Stimulated activated CD4-positive, alpha-beta T cell treated with anti-CD3 and anti-CD28 coated beads, Interleukin-15, amount 100 ng/mL, for 24 hours (primary cell): Measurements from ENCODE around the gene SYTL5.

Experiments
- DNase-seq: peaks from one replicate; pipeline ENCODE4 v3.0.0-alpha.2; 2020

Gene SYTL5

DNA sequence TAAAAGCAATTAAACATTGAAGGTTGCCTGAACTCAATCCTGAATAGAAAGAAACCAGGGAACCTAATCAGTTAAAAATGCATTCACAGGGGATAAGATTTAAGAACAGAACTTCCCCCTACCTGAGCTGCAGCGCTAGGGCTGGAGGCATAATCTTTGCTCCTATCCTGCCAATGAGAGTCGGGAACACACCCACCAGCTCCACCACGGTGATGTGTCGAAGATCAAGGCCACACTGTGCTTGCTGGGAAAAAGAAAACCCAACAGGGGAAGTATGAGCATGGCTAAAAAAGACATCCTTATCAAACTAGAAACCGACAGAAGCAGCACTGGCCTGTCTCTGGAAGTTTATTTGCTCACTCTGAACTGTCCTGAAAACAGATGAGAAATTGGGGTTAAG lies 148.0 kb downstream of the SYTL5 start:
- DNase-seq = no peak

DNA sequence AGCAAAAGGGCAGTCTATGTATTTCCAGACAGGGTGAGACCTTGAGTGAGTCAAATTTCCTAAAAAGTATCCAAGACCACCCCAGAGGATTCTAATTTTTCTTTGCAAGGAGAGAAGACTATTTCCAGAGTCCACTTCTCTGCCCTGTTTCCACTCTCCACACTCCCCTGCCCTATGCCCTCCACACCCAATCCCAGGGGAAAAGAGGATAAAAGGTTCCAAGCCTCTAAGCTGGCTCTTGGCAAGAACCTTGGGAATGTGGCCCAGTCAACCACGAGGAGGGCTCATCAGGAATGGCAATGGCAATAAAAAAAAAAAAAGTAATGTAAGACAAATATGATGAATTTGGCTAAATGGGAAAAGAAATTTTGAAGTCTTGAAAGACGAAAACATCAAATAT lies 148.5 kb downstream of the SYTL5 start:
- no peak for DNase-seq

DNA sequence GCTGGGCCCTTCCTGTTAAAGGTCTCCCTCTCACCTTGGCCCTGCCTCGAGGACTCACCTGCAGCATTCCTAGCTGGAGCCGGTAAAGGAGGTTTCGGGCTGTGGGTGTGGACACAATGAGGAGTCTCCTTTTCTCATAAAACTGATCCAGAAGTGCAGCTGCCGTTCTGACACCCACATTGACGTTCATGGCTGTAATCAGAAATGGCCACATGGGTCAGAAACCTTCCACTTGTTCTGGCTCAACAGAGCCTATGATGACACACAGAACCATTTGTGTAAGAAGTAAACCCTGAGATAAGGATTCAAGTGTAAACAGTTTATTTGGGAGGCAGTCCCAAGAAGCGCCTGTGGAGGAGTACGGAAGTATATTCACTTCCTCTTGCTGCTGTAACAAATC lies 150.5 kb downstream of the SYTL5 start:
- DNase-seq = no peak

DNA sequence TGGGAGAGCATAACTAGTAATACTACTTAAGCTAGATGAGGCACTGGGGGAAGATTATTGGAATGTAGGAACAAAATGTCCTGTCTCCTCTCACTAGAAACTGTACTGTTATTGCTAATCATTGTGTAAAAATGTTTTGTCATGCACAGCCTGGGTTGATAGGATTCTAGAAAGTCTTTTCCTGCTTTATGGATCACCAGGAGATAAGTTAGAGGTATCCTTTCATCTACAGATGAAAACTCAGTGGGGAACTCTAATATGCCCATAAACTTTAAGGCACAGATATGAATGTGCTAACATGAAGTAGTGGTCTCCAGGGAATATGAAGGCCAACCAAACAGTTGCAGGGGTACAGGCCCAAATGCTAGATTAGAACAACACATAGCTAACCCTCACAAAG lies 156.8 kb downstream of the SYTL5 start:
- no peak for DNase-seq

DNA sequence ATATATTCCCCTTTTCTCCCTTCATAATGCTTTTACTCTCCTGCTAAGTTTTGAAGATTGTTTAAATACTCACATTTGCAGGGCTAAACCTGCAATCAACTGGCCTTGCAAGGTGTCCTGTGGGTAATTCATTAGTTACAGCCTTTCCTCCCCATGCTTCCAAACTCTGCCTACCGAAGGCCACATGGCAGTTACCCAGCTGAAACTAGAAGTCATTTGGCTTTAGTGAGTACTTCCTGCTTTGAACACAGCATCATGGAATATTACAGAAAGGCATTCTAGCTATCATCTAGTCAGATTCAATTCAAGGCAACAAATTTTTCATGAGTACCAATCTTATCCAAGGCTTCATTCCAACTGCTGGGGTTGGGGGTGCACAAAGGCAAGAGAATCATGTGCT lies 158.7 kb downstream of the SYTL5 start:
- DNase-seq = no peak

DNA sequence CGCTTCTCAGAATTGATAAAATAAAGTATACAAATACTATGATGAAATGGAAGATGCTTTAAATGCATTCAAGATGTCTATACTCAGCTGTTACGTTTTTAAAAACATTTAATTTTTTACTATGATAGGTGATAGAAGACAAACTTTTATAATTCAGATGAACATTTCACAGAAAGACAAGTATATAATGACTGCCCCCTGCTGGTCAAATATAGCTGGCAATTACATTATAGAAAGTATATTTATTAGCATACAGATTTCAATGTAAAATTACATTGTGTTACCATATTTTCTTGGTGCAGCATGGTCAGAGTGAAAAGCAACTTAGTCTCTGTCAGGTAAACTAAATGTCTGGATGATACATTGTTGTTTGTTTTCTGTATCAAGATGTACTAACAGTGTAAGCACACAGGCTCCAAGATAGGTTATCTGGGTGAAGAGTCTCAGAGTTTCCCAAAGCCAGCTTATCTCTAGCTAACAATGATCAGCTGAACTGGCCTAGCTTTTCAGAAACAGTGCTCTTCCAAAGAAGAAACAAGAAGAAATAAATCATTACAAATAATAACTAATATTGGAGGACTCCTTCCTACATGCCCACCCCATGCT lies 160.2 kb downstream of the SYTL5 start:
- peak; percentile 20 for DNase-seq

DNA sequence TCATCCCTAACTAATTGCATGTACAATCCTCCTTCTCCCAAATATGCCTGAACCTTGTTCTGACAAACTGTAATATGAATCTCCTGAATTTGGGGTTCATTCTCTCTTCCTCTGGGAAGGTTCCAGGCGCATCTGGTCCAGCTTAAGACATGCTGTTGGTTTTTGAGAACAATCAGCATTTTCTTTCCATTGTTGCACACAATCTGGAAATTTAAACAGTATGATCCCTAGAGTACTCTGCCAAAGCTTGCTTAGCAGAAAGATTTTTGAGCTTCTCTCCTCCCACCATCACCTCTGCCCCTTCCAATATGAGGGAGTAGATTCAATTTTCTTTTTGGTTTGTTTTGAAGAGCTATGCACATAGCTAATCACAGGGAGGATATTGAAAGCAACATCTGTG lies 164.2 kb downstream of the SYTL5 start:
- no peak for DNase-seq

DNA sequence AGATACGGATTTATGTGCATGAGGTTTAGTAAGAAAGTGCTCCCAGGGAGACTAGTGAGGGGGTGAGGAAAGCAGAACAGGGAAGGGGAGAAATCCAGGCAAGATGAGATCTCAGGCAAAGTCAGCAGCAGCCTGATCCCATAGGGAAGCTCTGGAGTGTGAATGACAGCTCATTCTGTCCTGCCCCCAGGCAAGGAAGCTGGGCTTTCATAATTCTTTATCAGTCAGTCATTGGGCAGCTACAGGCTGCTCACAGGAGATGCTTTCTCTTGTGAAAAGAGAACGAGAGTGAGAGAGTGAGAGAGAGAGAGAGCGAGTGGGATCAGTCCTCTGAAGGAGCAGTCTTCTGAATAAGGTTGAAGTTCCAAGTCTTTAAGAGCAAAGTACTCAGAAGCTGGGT lies 166.2 kb downstream of the SYTL5 start:
- DNase-seq = no peak

DNA sequence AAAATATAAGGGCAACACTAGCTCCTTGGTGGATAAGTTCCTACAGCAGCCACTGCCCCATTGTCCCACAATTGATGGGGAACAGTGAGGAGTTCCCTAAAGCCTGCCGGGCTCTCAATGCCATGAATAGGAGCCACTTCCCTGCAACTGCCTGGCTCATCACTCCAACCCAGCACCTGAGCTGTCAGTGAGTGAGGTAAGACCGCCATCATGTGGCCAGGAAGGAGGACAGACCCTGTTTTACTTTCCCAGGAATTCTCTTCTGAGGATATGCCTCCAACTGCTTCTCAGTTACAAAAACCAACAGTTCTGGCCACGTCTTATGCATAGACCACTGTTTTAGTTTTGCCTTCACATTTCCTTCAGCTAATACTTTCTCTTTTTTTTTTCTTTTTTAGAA lies 168.8 kb downstream of the SYTL5 start:
- peak; percentile 1 for DNase-seq

DNA sequence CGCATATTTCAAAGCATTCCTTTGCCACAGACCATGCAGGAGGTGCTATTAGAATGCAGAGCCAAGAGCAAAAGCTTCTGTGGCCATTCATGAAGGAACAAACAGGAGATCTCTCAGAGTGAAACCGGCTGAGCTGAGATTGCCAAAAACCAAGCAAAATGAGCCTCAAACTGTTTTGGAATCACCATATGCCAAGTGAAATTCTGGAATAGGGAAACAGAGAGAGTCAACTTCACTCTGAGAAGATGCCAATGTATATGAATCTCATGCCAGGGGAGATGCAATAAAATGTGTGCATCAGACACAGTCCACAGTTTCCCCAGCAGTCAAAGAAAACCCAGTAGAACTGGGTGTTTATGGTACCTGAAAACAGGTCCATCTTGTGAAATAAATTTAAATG lies 172.0 kb downstream of the SYTL5 start:
- no peak for DNase-seq
